ENCODE data around the gene SUPT20H.

DNA sequence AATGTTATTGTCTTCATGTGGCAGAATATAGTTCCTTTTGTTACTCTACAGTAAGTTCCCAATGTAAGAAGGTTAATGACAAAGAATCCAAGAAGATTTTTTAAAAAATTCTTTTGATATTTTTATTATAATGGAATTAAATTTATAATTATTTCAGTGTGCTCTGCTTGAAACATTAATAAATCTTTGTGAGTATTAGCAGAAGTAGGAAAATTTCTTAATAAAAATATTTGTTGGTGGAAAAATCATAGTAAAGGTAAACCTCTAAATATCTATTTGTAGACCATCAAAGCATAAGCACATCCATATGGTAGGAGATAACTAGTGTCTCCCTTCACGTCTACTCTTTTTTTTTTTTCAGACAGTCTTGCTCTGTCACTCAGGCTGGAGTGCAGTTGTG is 41.7 kb upstream of the SUPT20H start:
- TF ChIP-seq FOXK2 (IDR thresholded peaks at IDR 0.05) (no peak), NFRKB (IDR thresholded peaks at IDR 0.05) (no peak), BHLHE40 (IDR thresholded peaks at IDR 0.05; ENCODE audit: borderline replicate concordance) (no peak), TARDBP (IDR thresholded peaks at IDR 0.05) (no peak), ARNT (IDR thresholded peaks at IDR 0.05) (no peak), SP1 (IDR thresholded peaks at IDR 0.05) (no peak), FOXA1 (IDR thresholded peaks at IDR 0.05) (no peak), LEF1 (IDR thresholded peaks at IDR 0.05; ENCODE audit: borderline replicate concordance) (no peak)
- TF ChIP-seq, protein P1, sequence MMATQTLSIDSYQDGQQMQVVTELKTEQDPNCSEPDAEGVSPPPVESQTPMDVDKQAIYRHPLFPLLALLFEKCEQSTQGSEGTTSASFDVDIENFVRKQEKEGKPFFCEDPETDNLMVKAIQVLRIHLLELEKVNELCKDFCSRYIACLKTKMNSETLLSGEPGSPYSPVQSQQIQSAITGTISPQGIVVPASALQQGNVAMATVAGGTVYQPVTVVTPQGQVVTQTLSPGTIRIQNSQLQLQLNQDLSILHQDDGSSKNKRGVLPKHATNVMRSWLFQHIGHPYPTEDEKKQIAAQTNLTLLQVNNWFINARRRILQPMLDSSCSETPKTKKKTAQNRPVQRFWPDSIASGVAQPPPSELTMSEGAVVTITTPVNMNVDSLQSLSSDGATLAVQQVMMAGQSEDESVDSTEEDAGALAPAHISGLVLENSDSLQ (IDR thresholded peaks at IDR 0.05) = no peak
